PC-9 (cell line): ENCODE results near the gene ZNF576. TPM values are rescaled to one million over a fixed set of nuclear protein-coding genes. Genes with fewer than 3 reads are reported as not detected.

Experiments
- BruUV-seq: library from RNA; stranded (reverse); fragments of 400-500 nt; replicated peaks from 2 replicates; lab custom pipeline; 2021; lab: Mats Ljungman, UMichigan
- CTCF ChIA-PET: fragments of 300-600 bp; sonication (Branson Sonifier 250); formaldehyde crosslinking; loops from one replicate; lab custom pipeline; 2022; ENCODE audit warnings: antibody characterized with exemption; lab: Charles Lee
- POLR2A ChIA-PET: fragments of 300-600 bp; sonication (Branson Sonifier 250); formaldehyde crosslinking; loops from one replicate; lab custom pipeline; 2022; ENCODE audit warnings: antibody characterized with exemption; ENCODE audit not compliant: unreplicated experiment; lab: Charles Lee
- DNase-seq, 2 experiments: peaks; one replicate each; pipeline versions ENCODE4 v3.0.0 to v3.0.0-alpha.2; 2015 to 2022; ENCODE audit warnings: mixed read lengths in 1 of 2
- H2AFZ ChIP-seq: fragments of 200-600 bp; sonication (generic); 2 replicates; pipeline ENCODE4 v1.8.1; 2017; ENCODE audit warnings: antibody characterized with exemption
- H3F3A ChIP-seq: fragments of 200-600 bp; sonication (generic); 2 replicates; pipeline ENCODE4 v1.8.1; 2017; ENCODE audit warnings: antibody characterized with exemption, mild to moderate bottlenecking, low read depth; ENCODE audit not compliant: insufficient read depth
- H3K27ac ChIP-seq: fragments of 200-600 bp; sonication (generic); 2 replicates; pipeline ENCODE4 v1.6.1; 2016; ENCODE audit warnings: mixed run types
- H3K27me3 ChIP-seq: fragments of 200-600 bp; sonication (generic); 2 replicates; pipeline ENCODE4 v1.6.1; 2016; ENCODE audit warnings: low read depth, mixed run types; ENCODE audit not compliant: insufficient read depth
- H3K36me3 ChIP-seq: fragments of 200-600 bp; sonication (generic); 2 replicates; pipeline ENCODE4 v1.6.1; 2016; ENCODE audit warnings: low read depth, mixed run types
- H3K4me1 ChIP-seq: fragments of 200-600 bp; sonication (generic); replicated peaks from 2 replicates; pipeline ENCODE4 v1.6.1; 2016; ENCODE audit warnings: mixed run types; ENCODE audit not compliant: insufficient read depth
- H3K4me2 ChIP-seq: fragments of 200-600 bp; sonication (generic); 2 replicates; pipeline ENCODE4 v1.6.1; 2017; ENCODE audit warnings: mixed run types
- H3K4me3 ChIP-seq: fragments of 200-600 bp; sonication (generic); 2 replicates; pipeline ENCODE4 v1.6.1; 2016; ENCODE audit warnings: mixed run types
- H3K79me2 ChIP-seq: fragments of 200-600 bp; sonication (generic); 2 replicates; pipeline ENCODE4 v1.6.1; 2017; ENCODE audit warnings: low read depth, mixed run types
- H3K9me2 ChIP-seq: fragments of 200-600 bp; sonication (generic); 2 replicates; pipeline ENCODE4 v1.8.1; 2017; ENCODE audit warnings: mild to moderate bottlenecking; ENCODE audit not compliant: insufficient read depth
- H3K9me3 ChIP-seq: fragments of 200-600 bp; sonication (generic); 2 replicates; pipeline ENCODE4 v1.8.1; 2016; ENCODE audit warnings: low read depth; ENCODE audit not compliant: insufficient read depth
- H4K20me1 ChIP-seq: fragments of 200-600 bp; sonication (generic); 2 replicates; pipeline ENCODE4 v1.8.1; 2017; ENCODE audit not compliant: insufficient read depth
- EZH2 ChIP-seq: fragments of 200-600 bp; sonication (generic); IDR thresholded peaks from 2 replicates; pipeline ENCODE4 v1.8.0; 2017; ENCODE audit warnings: antibody characterized with exemption, low read depth
- intact Hi-C: fragments of 100-400 bp; cut with micrococcal nuclease; formaldehyde crosslinking; loops from one replicate; pipeline ENCODE4 v1.10.0; 2022; ENCODE audit not compliant: unreplicated experiment
- total RNA-seq: library from RNA; stranded (reverse); gene quantifications from 2 replicates; pipeline ENCODE4 v1.2.3, GENCODE V29; 2021
- TF ChIP-seq, protein P1 (sequence below): fragments of 200-600 bp; sonication (generic); conservative IDR thresholded peaks from 2 replicates; pipeline ENCODE4 v1.6.1; 2017; ENCODE audit warnings: mixed run types, antibody characterized with exemption, mild to moderate bottlenecking, moderate library complexity

ZNF576 gene
- total RNA-seq, 1 experiment from 2014 or later, result 15.5 TPM

DNA sequence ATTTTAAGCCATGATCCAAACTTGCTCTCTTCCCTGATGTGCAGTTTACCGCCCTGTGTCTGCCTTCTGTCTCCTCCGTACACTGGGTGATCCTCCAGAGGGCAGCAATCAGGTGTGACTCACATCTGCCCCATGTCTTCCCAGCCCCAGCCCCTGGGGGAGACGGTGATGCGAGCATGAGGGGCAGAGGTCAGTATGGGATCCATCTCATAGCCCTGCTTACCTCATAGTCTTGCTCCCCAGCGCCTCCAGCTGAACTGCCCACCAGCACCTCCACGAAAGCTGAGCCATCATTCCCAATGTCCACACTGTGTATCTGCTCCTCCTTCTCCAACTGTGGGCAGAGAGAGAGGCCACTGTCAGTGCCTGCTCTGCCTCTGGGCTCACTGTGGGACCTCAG lies 35.7 kb upstream of the ZNF576 start:
- CTCF ChIA-PET, result no interaction called here
- Histone ChIP-seq H3K27ac (no peak overlapping the region), H3K27me3 (no peaks in the 10 kb centered on the region), H3K4me1 (no peaks in the 10 kb centered on the region), H3K79me2 (no peaks in the 10 kb centered on the region), H3F3A (peaks cover 13% of the 10 kb centered on the region; the same call in 1 of the 2 replicates), H2AFZ (no peak overlapping the region), H3K36me3 (no peaks in the 10 kb centered on the region), H3K4me2 (no peak overlapping the region), H3K9me2 (no peaks in the 10 kb centered on the region), H3K9me3 (no peaks in the 10 kb centered on the region), H3K4me3 (no peak overlapping the region), H4K20me1 (no peaks in the 10 kb centered on the region)
- intact Hi-C loops, result no loop called here
- no peak for DNase-seq
- POLR2A ChIA-PET, result interaction anchor here (0.6 kb wide), 1 partner anchor 36 kb away, joined by 4 read pairs; no protein-coding TSS in a partner anchor
- TF ChIP-seq, protein P1, sequence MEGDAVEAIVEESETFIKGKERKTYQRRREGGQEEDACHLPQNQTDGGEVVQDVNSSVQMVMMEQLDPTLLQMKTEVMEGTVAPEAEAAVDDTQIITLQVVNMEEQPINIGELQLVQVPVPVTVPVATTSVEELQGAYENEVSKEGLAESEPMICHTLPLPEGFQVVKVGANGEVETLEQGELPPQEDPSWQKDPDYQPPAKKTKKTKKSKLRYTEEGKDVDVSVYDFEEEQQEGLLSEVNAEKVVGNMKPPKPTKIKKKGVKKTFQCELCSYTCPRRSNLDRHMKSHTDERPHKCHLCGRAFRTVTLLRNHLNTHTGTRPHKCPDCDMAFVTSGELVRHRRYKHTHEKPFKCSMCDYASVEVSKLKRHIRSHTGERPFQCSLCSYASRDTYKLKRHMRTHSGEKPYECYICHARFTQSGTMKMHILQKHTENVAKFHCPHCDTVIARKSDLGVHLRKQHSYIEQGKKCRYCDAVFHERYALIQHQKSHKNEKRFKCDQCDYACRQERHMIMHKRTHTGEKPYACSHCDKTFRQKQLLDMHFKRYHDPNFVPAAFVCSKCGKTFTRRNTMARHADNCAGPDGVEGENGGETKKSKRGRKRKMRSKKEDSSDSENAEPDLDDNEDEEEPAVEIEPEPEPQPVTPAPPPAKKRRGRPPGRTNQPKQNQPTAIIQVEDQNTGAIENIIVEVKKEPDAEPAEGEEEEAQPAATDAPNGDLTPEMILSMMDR, result no peak
- no peak for TF ChIP-seq EZH2
- BruUV-seq, result no TSS peak

DNA sequence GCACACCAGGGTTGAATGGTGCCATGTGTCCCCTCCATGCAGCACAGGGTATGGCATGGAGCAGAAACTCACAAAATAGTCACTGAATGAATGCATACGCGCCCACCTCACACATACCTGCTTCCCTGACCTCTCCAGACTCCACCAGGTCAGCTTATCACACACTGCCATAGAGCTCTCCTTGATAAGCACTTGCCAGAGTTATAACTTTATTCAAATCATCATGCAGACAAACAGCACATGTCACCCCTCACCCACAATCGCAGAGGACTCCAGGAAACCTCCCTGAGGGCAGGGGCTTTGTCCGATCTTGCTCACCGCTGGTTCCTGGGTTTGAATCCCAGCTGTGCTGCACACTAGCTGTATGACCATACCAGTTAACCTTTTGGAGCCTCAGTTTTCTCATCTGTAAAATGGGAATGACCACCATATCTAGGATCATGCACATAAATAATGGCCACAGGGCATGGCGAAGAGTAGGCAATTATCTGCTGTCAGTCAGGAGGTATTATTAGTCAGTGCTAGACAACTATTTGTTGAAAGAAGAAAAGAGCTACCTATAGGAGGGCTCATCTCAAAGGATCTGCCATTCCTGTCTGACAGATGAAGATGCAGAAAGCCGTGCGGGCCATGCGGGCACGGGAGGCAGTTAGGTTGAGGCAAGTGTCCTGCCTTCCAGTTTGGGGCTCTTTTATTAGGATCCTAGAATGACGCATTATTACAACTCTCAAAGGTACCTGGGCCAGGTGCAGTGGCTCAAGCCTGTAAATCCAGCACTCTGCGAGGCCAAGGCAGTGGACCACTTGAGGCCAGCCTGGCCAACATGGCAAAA lies 35.0 kb upstream of the ZNF576 start:
- intact Hi-C loops, result no loop called here
- Histone ChIP-seq H3K4me2 (no peak overlapping the region), H3K27ac (no peak overlapping the region), H2AFZ (no peak overlapping the region), H3K9me3 (no peaks in the 10 kb centered on the region), H3K4me1 (no peaks in the 10 kb centered on the region), H3K36me3 (no peaks in the 10 kb centered on the region), H3K79me2 (no peaks in the 10 kb centered on the region), H3K27me3 (no peaks in the 10 kb centered on the region), H3F3A (peaks cover 13% of the 10 kb centered on the region; the same call in 1 of the 2 replicates), H3K4me3 (no peak overlapping the region), H3K9me2 (no peaks in the 10 kb centered on the region), H4K20me1 (no peaks in the 10 kb centered on the region)
- POLR2A ChIA-PET, result no interaction called here
- CTCF ChIA-PET, result no interaction called here
- TF ChIP-seq EZH2, result no peak
- TF ChIP-seq, protein P1, result no peak
- DNase-seq, result no peak
- no TSS peak for BruUV-seq

DNA sequence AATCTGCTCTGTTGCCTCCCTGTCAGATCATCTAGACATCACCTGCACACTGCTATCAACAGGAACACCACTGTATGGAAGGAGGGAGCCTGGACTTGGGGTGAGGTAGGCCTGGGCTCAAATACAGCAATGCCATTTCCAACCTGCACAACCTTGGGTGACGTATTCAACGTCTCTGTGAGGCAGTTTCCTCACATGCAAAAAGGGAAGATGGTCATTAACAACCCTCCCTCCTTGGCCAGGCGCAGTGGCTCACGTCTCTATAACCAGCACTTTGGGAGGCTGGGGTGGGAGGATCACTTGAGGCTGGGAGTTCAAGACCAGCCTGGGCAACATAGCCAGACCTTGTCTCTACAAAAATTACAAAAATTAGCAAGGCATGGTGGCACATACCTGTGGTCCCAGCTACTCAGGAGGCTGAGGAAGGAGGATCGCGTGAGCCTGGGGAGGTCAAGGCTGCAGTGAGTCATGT lies 34.1 kb upstream of the ZNF576 start:
- CTCF ChIA-PET, result no interaction called here
- POLR2A ChIA-PET, result no interaction called here
- Histone ChIP-seq H3K27me3 (no peaks in the 10 kb centered on the region), H3K9me3 (no peaks in the 10 kb centered on the region), H3K9me2 (no peaks in the 10 kb centered on the region), H3F3A (peaks cover 13% of the 10 kb centered on the region; the same call in 1 of the 2 replicates), H3K27ac (no peak overlapping the region), H4K20me1 (no peaks in the 10 kb centered on the region; the same call in 1 of the 2 replicates), H3K4me1 (no peaks in the 10 kb centered on the region), H2AFZ (no peak overlapping the region), H3K4me3 (no peak overlapping the region), H3K79me2 (no peaks in the 10 kb centered on the region), H3K36me3 (no peaks in the 10 kb centered on the region), H3K4me2 (no peak overlapping the region)
- intact Hi-C loops, result no loop called here
- no peak for DNase-seq
- BruUV-seq, result no TSS peak
- no peak for TF ChIP-seq EZH2
- TF ChIP-seq, protein P1, result no peak
